HG03175 (cell line): Measurements from ENCODE around the gene MPST.
"Not testable (repeated sequence)": the region's sequence is repeated elsewhere in the genome, so short reads cannot be mapped to it uniquely, and the experiment has no call there.

Experiments
- ATAC-seq: cut with Tn5 transposase; IDR thresholded peaks from one replicate; pipeline ENCODE4 v1.9.1; 2021; ENCODE audit warnings: mild to moderate bottlenecking, moderate library complexity; ENCODE audit not compliant: unreplicated experiment

The MPST gene

DNA sequence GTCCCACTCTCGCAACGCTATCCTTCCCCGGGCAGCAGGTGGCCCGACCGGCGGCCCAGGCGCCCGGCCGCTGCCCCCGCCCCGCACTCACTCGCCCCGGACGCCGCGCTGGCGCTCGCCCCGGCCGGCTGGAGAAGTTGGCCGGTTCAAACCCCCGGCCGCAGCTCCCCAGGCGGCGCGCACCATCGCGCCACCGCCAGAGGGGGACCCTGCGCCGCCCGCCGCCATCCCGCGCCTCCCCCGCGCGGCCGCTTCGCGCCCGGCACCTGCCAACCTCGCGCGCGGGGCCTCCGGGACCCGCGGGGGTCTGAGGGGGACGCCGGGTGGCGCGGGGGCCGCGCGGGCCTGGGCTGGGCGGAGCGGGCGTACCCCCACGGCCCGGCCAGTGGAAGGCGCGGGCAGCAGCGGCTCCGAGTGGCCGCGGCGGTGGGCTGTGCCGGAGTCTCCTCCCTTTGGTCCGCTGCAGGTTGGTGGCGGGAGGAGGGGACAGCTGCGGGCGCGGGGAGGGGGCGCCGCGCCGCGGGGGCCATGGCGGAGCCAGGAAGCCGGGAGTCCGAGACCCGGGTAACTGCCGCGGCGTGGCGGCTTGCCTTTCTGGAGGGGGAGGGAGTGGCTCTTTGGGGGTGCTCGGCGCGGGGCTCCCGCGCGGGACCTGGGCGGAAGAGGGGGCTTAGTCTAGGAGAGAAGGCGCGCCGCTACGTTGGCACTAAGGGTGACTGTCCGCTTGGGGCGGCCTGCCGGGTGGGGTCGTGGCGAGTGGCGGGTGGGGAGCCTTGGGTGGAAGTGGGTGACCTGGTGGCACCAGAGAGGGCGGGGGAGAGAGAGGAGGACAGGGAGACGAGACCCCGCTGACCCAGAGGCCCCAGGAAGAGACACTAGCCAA is at the start of gene MPST, which contains the start of gene TST:
TSS of gene MPST (plus strand) at position 434 of the 883 bp plus-strand sequence. CDS start at position 529, 95 bp downstream.
TSS of gene TST (minus strand) at position 139 of the 883 bp plus-strand sequence. CDS start 715 bp downstream, outside the sequence.
- ATAC-seq, result peak; percentile 66

- no peak for ATAC-seq
Measured at GRCh38 chr22:36971341-36972125, 48.0 kb upstream of the MPST start.

- ATAC-seq, result no peak
Measured at GRCh38 chr22:36976606-36977005, 42.9 kb upstream of the MPST start.

- no peak for ATAC-seq
Measured at GRCh38 chr22:36977401-36977861, 42.1 kb upstream of the MPST start.

GRCh38 chr22:36977947-36978660 is 41.4 kb upstream of the MPST start:
- peak; percentile 85 for ATAC-seq

DNA sequence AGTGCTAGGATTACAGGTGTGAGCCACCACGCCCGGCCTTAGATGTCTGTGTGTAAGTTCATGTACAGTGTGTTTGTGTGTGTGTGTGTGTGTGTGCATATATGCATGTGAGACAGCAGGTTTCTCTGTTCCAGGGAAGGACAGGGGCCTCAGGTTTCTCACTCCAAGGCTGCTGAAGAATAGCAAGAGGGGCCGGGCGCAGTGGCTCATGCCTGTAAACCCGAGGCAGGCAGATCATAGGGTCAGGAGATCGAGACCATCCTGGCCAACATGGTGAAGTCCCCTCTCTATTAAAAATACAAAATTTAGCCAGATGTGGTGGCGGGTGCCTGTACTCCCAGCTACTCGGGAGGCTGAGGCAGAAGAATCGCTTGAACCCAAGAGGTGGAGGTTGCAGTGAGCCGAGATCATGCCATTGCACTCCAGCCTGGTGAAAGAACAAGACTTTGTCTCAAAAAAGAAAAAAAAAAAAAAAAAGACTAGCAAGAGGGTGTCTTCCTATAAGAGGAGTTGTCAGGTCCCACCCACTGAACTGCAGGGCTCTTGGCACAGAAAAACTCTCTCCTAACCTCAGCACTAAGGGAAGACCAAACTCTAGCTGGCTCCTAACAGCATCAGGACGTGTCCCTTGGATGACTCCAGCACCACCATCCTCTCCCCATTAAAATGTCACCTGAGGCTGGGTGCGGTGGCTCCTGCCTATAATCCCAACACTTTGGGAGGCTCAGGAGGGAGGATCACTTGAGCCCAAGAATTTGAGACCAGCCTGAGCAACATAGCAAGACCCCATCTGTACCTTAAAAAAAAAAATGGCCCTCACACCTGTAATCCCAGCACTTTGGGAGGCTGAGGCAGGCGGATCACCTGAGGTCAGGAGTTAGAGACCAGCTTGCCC is 40.3 kb upstream of the MPST start:
- ATAC-seq, result no peak

GRCh38 chr22:36981247-36981775 is 38.2 kb upstream of the MPST start:
- ATAC-seq, result no peak

- ATAC-seq, result no peak
Measured at GRCh38 chr22:36982136-36982535, 37.4 kb upstream of the MPST start.

GRCh38 chr22:36985211-36985889 is 34.2 kb upstream of the MPST start:
- no peak for ATAC-seq

DNA sequence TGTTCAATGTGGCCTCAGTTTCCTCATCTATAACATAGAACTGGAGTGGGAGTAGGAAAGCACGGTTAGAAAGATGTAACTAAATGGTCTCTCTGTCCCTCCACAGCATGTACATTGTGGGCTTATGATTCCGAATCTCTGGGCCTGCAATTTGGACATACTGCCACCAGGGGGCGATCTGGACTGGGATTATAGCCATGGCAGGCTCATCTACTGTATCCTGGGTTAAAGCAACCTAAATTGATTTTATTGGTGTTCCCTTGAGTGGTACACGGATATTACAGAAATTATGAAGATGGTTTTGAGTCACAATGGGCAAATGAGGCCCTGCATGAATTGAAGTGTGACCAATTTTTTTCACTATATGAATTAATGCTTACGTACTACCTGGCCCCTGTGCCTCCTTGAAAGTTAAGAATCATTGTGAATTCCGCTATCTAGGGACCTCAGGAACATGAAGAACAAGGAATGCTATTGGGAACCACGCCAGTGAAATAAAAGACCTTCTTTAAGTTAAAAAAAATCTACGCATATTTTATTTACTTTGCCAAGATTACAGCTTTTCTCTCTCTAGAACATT is 33.2 kb upstream of the MPST start:
- no peak for ATAC-seq

- no peak for ATAC-seq
Measured at GRCh38 chr22:36988075-36988832, 31.3 kb upstream of the MPST start.

GRCh38 chr22:36989012-36989411 is 30.5 kb upstream of the MPST start:
- ATAC-seq, result not testable (repeated sequence)

GRCh38 chr22:36990457-36990856 is 29.1 kb upstream of the MPST start:
- ATAC-seq, result no peak

- ATAC-seq, result no peak
Measured at GRCh38 chr22:36991206-36991605, 28.3 kb upstream of the MPST start.

- ATAC-seq, result no peak
Measured at GRCh38 chr22:36997746-36998145, 21.8 kb upstream of the MPST start.

DNA sequence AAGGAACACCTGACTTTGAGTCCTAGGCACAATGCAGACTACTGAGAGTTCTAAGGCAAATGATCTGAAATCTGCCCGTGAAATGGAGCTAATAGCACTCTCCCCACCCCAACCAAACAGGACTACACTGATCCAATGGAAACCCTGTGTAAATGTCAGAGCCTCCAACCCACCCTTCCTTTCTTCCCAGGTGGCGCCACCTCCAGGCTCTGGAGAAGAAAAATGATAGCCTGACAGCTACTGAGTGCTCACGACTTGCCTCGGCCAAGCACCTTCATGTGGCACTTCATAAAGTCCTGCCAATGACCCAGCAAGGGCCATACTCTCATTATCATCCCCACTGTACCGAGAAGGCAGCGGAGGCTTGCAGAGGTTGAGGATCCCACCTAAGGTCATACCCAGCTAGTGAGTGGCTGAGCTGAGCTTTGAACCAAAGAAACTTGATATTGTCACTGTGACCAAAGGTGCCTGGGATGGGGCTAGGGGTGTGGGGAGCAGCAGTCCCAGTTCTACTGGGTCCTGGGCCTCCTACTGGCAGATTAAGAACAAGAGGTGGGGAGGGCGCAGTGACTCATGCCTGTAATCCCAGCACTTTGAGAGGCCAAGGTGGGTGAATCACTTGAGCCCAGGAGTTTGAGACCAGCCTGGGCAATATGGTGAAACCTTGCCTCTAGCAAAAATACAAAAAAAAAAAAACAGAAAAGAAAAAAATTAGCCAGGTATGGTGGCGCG is 20.8 kb upstream of the MPST start:
- ATAC-seq, result no peak

DNA sequence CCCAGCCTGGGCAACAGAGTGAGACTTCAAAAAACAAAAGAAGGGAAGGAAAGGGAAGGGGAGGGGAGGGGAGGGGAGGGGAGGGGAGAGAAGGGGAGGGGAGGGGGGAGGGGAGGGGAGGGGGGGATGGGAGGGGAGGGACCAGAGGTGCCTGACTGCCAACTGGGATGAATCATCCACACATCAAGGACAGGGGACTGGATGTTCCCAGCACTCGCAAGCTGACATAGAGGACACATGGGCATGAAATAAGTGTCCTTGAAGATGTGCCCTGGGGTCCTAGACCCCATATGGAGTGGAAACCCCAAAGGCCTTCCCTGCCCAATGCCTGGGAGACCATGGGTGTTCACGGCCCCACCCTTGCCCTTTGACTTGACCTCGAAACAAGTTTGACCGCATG is 20.1 kb upstream of the MPST start:
- ATAC-seq, result no peak
